H1 (cell line): ENCODE measurements around the gene CACNA2D1. TPM values are rescaled to one million over a fixed set of nuclear protein-coding genes. Genes with fewer than 3 reads are reported as not detected.

Experiments
- polyA plus RNA-seq, 7 experiments: library from polyadenylated mRNA; depleted of rRNA in 3 of 7; stranded (reverse) in 5 of 7; unstranded in 2 of 7; fragments of >200 nt in 5 of 7; fragments of 200-250 nt in 2 of 7; gene quantifications; 1 replicate in 5 of 7; 2 replicates in 1 of 7; 4 replicates in 1 of 7; pipeline versions ENCODE4 v1.2.1 to v1.2.3, GENCODE V29; 2011 to 2013; ENCODE audit warnings: missing spikeins in 2 of 7, mixed read lengths in 2 of 7
- total RNA-seq: library from RNA; stranded (reverse); fragmentation: NEBNext Ultra II Directional; extraction: Animal tissue kit (Norgen Biotek cat#: 25700); gene quantifications from 2 replicates; pipeline ENCODE4 v1.2.1, GENCODE V29; 2021
- TF ChIP-seq, protein P1 (sequence below): IDR thresholded peaks from 2 replicates; pipeline ENCODE4 v1.6.1; 2011; ENCODE audit warnings: low read depth, mild to moderate bottlenecking, low read length; ENCODE audit not compliant: insufficient read depth

CACNA2D1 gene
- total and polyA plus RNA-seq, 2 of the 8 experiments (the other 6 are each of a cell fraction or from before 2014, with no cell fraction given): 4.3 to 27.3 TPM

GRCh38 chr7:82393076-82393839 is 50.3 kb downstream of the CACNA2D1 start (continued):
- TF ChIP-seq, protein P1, sequence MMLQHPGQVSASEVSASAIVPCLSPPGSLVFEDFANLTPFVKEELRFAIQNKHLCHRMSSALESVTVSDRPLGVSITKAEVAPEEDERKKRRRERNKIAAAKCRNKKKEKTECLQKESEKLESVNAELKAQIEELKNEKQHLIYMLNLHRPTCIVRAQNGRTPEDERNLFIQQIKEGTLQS: no peak
- TF ChIP-seq, all 59 proteins: peak for 0
